HEK293 (cell line): ENCODE data around the gene TRMT13.

Source experiments
- CTCF ChIA-PET: fragments of 350-600 bp; formaldehyde crosslinking; extraction: SDS; loops from one replicate; lab custom pipeline; 2021; ENCODE audit warnings: antibody characterized with exemption; lab: Yijun Ruan, JAX
- POLR2A ChIA-PET: fragments of 300-600 bp; formaldehyde crosslinking; extraction: SDS; loops from one replicate; lab custom pipeline; 2020; ENCODE audit warnings: antibody characterized with exemption, inconsistent platforms; lab: Yijun Ruan, JAX
- H3K27ac ChIP-seq: fragments of 200-500 bp; sonication (Bioruptor generic); 2 replicates; pipeline ENCODE4 v1.5.1; 2014; ENCODE audit warnings: low read depth, low read length, control low read depth, inconsistent platforms; ENCODE audit errors: extremely low read depth
- H3K36me3 ChIP-seq, 2 experiments: fragments of 200-500 bp in 1 of 2; sonication (Bioruptor generic) in 1 of 2; 1 replicate in 1 of 2; 2 replicates in 1 of 2; pipeline ENCODE4 v1.5.1; 2014 to 2017; ENCODE audit warnings: inconsistent platforms in 2 of 2, low read length in 2 of 2; ENCODE audit not compliant: control insufficient read depth in 2 of 2, insufficient read depth in 1 of 2
- H3K4me1 ChIP-seq: fragments of 200-500 bp; sonication (Bioruptor generic); 2 replicates; pipeline ENCODE4 v1.5.1; 2014; ENCODE audit warnings: mild to moderate bottlenecking, low read length, inconsistent platforms; ENCODE audit not compliant: control insufficient read depth, insufficient read depth
- H3K4me3 ChIP-seq: 2 replicates; pipeline ENCODE4 v1.5.1; 2011; ENCODE audit warnings: low read depth, mild to moderate bottlenecking, control low read depth, low read length, moderate library complexity
- H3K9me3 ChIP-seq: fragments of 200-500 bp; sonication (Bioruptor generic); 2 replicates; pipeline ENCODE4 v1.5.1; 2014; ENCODE audit warnings: low read depth, low read length, inconsistent platforms; ENCODE audit not compliant: control insufficient read depth, insufficient read depth
- SALL2 ChIP-seq: fragments of 450-650 bp; formaldehyde crosslinking; IDR thresholded peaks from 2 replicates; pipeline ENCODE4 v1.5.0; 2017; ENCODE audit warnings: missing biosample characterization, mild to moderate bottlenecking, missing genetic modification characterization, borderline replicate concordance
- ZNF121 ChIP-seq: fragments of 450-650 bp; formaldehyde crosslinking; IDR thresholded peaks from 2 replicates; pipeline ENCODE4 v1.5.1; 2016; ENCODE audit warnings: missing biosample characterization, missing genetic modification characterization
- ZNF175 ChIP-seq: fragments of 450-650 bp; formaldehyde crosslinking; IDR thresholded peaks from 2 replicates; pipeline ENCODE4 v1.5.1; 2016; ENCODE audit warnings: missing biosample characterization, missing genetic modification characterization
- ZNF26 ChIP-seq: fragments of 450-650 bp; formaldehyde crosslinking; IDR thresholded peaks from 2 replicates; pipeline ENCODE4 v1.5.1; 2016; ENCODE audit warnings: missing biosample characterization, missing genetic modification characterization
- ZNF404 ChIP-seq: fragments of 450-650 bp; formaldehyde crosslinking; IDR thresholded peaks from 2 replicates; pipeline ENCODE4 v1.5.1; 2017; ENCODE audit warnings: missing biosample characterization, missing genetic modification characterization
- ZNF571 ChIP-seq: fragments of 450-650 bp; formaldehyde crosslinking; IDR thresholded peaks from 2 replicates; pipeline ENCODE4 v1.5.0; 2017; ENCODE audit warnings: missing biosample characterization, missing genetic modification characterization
- ZNF621 ChIP-seq: fragments of 450-650 bp; formaldehyde crosslinking; IDR thresholded peaks from 2 replicates; pipeline ENCODE4 v1.5.1; 2017; ENCODE audit warnings: missing biosample characterization, missing genetic modification characterization
- ZNF629 ChIP-seq: fragments of 450-650 bp; formaldehyde crosslinking; IDR thresholded peaks from 2 replicates; pipeline ENCODE4 v1.5.1; 2017; ENCODE audit warnings: missing biosample characterization, missing genetic modification characterization
- ZNF654 ChIP-seq: fragments of 450-650 bp; formaldehyde crosslinking; IDR thresholded peaks from 2 replicates; pipeline ENCODE4 v1.5.1; 2016; ENCODE audit warnings: low read depth, missing biosample characterization, missing genetic modification characterization
- ZNF747 ChIP-seq: fragments of 450-650 bp; formaldehyde crosslinking; IDR thresholded peaks from 2 replicates; pipeline ENCODE4 v1.5.1; 2016; ENCODE audit warnings: missing biosample characterization, missing genetic modification characterization
- TF ChIP-seq, protein P1 (sequence below): fragments of 450-650 bp; formaldehyde crosslinking; IDR thresholded peaks from 2 replicates; pipeline ENCODE4 v1.5.1; 2016; ENCODE audit warnings: missing biosample characterization, missing genetic modification characterization
- TF ChIP-seq, protein P2 (sequence below): fragments of 450-650 bp; formaldehyde crosslinking; IDR thresholded peaks from 2 replicates; pipeline ENCODE4 v1.5.1; 2016; ENCODE audit warnings: missing biosample characterization, missing genetic modification characterization
- TF ChIP-seq, protein P3 (sequence below): fragments of 450-650 bp; formaldehyde crosslinking; IDR thresholded peaks from 2 replicates; pipeline ENCODE4 v1.5.1; 2016; ENCODE audit warnings: missing biosample characterization, missing genetic modification characterization, borderline replicate concordance
- TF ChIP-seq, protein P4 (sequence below): fragments of 450-650 bp; formaldehyde crosslinking; IDR thresholded peaks from 2 replicates; pipeline ENCODE4 v1.5.1; 2016; ENCODE audit warnings: missing biosample characterization, missing genetic modification characterization

Gene TRMT13

DNA sequence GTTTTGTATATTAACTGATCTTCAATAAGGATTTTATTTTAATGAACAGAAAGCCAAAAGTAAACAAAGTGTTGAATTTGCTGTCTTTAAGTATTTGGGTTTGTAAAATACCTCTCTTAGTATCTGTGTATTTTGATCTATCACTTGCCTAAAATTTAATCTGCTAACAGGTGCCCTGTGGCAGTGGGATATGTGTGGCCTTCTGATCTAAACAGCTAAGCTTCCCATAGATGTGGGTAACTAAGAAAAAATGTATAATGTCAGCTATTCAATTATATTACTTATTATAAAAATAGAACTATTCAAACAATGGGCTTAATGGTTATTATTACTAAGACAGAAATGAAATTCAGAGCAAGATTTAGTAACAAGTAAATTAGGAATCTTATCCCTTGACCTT is 29.9 kb downstream of the TRMT13 start (continued):
- TF ChIP-seq ZNF26 (tag by site-specific recombination): no peak
- TF ChIP-seq ZNF621 (tag by site-specific recombination): no peak

GRCh38 chr1:100164216-100164615 is 31.3 kb downstream of the TRMT13 start:
- Histone ChIP-seq H3K9me3 (no peaks in the 10 kb centered on the region), H3K36me3 (no peaks in the 10 kb centered on the region), H3K4me3 (no peak overlapping the region), H3K27ac (no peak overlapping the region), H3K4me1 (peaks cover 3% of the 10 kb centered on the region; the same call in 1 of the 2 replicates)
- ChIA-PET CTCF (no interaction called here), POLR2A (no interaction called here)
- TF ChIP-seq, protein P1, sequence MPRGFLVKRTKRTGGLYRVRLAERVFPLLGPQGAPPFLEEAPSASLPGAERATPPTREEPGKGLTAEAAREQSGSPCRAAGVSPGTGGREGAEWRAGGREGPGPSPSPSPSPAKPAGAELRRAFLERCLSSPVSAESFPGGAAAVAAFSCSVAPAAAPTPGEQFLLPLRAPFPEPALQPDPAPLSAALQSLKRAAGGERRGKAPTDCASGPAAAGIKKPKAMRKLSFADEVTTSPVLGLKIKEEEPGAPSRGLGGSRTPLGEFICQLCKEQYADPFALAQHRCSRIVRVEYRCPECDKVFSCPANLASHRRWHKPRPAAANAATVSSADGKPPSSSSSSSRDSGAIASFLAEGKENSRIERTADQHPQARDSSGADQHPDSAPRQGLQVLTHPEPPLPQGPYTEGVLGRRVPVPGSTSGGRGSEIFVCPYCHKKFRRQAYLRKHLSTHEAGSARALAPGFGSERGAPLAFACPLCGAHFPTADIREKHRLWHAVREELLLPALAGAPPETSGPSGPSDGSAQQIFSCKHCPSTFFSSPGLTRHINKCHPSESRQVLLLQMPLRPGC (tag by site-specific recombination): no peak
- TF ChIP-seq ZNF571 (tag by site-specific recombination) (no peak), ZNF404 (tag by site-specific recombination) (no peak), ZNF629 (tag by site-specific recombination) (no peak), ZNF747 (no peak)
- TF ChIP-seq, protein P2, sequence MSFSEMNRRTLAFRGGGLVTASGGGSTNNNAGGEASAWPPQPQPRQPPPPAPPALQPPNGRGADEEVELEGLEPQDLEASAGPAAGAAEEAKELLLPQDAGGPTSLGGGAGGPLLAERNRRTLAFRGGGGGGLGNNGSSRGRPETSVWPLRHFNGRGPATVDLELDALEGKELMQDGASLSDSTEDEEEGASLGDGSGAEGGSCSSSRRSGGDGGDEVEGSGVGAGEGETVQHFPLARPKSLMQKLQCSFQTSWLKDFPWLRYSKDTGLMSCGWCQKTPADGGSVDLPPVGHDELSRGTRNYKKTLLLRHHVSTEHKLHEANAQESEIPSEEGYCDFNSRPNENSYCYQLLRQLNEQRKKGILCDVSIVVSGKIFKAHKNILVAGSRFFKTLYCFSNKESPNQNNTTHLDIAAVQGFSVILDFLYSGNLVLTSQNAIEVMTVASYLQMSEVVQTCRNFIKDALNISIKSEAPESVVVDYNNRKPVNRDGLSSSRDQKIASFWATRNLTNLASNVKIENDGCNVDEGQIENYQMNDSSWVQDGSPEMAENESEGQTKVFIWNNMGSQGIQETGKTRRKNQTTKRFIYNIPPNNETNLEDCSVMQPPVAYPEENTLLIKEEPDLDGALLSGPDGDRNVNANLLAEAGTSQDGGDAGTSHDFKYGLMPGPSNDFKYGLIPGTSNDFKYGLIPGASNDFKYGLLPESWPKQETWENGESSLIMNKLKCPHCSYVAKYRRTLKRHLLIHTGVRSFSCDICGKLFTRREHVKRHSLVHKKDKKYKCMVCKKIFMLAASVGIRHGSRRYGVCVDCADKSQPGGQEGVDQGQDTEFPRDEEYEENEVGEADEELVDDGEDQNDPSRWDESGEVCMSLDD (tag by site-specific recombination): no peak
- TF ChIP-seq, protein P3, sequence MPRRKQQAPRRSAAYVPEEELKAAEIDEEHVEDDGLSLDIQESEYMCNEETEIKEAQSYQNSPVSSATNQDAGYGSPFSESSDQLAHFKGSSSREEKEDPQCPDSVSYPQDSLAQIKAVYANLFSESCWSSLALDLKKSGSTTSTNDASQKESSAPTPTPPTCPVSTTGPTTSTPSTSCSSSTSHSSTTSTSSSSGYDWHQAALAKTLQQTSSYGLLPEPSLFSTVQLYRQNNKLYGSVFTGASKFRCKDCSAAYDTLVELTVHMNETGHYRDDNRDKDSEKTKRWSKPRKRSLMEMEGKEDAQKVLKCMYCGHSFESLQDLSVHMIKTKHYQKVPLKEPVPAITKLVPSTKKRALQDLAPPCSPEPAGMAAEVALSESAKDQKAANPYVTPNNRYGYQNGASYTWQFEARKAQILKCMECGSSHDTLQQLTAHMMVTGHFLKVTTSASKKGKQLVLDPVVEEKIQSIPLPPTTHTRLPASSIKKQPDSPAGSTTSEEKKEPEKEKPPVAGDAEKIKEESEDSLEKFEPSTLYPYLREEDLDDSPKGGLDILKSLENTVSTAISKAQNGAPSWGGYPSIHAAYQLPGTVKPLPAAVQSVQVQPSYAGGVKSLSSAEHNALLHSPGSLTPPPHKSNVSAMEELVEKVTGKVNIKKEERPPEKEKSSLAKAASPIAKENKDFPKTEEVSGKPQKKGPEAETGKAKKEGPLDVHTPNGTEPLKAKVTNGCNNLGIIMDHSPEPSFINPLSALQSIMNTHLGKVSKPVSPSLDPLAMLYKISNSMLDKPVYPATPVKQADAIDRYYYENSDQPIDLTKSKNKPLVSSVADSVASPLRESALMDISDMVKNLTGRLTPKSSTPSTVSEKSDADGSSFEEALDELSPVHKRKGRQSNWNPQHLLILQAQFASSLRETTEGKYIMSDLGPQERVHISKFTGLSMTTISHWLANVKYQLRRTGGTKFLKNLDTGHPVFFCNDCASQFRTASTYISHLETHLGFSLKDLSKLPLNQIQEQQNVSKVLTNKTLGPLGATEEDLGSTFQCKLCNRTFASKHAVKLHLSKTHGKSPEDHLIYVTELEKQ (tag by site-specific recombination): no peak
- TF ChIP-seq, protein P4, sequence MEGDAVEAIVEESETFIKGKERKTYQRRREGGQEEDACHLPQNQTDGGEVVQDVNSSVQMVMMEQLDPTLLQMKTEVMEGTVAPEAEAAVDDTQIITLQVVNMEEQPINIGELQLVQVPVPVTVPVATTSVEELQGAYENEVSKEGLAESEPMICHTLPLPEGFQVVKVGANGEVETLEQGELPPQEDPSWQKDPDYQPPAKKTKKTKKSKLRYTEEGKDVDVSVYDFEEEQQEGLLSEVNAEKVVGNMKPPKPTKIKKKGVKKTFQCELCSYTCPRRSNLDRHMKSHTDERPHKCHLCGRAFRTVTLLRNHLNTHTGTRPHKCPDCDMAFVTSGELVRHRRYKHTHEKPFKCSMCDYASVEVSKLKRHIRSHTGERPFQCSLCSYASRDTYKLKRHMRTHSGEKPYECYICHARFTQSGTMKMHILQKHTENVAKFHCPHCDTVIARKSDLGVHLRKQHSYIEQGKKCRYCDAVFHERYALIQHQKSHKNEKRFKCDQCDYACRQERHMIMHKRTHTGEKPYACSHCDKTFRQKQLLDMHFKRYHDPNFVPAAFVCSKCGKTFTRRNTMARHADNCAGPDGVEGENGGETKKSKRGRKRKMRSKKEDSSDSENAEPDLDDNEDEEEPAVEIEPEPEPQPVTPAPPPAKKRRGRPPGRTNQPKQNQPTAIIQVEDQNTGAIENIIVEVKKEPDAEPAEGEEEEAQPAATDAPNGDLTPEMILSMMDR (tag by site-specific recombination): no peak

DNA sequence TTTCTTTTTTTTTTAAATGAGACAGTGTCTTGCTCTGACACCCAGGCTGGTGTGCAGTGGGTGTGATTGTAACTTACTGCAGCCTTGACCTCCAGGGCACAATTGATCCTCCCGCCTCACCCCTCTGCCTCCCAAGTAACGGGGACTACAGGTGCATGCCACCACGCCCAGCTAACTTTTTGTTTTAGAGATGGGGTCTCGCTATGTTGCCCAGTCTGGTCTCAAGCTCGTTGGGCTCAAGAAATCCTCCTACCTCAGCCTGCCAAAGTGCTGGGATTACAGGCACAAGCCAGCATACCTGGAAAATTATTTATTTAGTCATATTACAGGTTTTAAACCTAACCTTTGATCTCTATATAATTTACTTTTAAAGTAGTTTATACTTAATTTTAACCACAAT is 31.7 kb downstream of the TRMT13 start:
- POLR2A ChIA-PET: no interaction called here
- Histone ChIP-seq H3K9me3 (no peaks in the 10 kb centered on the region), H3K36me3 (no peaks in the 10 kb centered on the region), H3K4me3 (no peak overlapping the region), H3K27ac (no peak overlapping the region), H3K4me1 (peaks cover 2% of the 10 kb centered on the region; the same call in 1 of the 2 replicates)
- CTCF ChIA-PET: no interaction called here
- 0 out of 2 replicates have a peak, but pooled peaks have one; percentile 23 for TF ChIP-seq ZNF121 (tag by site-specific recombination)
- no peak for TF ChIP-seq ZNF175
- no peak for TF ChIP-seq SALL2 (tag by site-specific recombination)
- no peak for TF ChIP-seq ZNF654 (tag by site-specific recombination)
